Right ventricle myocardium inferior (tissue), 1 donor: ENCODE data around the gene CT47C1. TPM values are rescaled to one million over a fixed set of nuclear protein-coding genes. Genes with fewer than 3 reads are reported as not detected.

Experiments
- total RNA-seq: library from RNA; stranded (reverse); fragmentation: NEBNext Ultra II Directional; extraction: Animal tissue kit (Norgen Biotek cat#: 25700); gene quantifications from one replicate; pipeline ENCODE4 v1.2.1, GENCODE V29; 2021
- donor health status: DM: no; HTN: yes; CAD: no; lungs with severe emphysema.

Gene CT47C1
- total RNA-seq, 1 donor from 2014 or later = not detected

Other genes with a start within 250 kb of the CT47C1 start
- not detected for gene ZCCHC12, start 249.2 kb upstream of the CT47C1 start, total RNA-seq
- 3.0 TPM for gene LONRF3, start 98.4 kb upstream of the CT47C1 start, total RNA-seq
- gene KIAA1210, start 54.8 kb downstream of the CT47C1 start, total RNA-seq = not detected
- 21.9 TPM for gene PGRMC1, start 163.3 kb downstream of the CT47C1 start, total RNA-seq